Measurements from ENCODE around the gene ARL15. TPM values are rescaled to one million over a fixed set of nuclear protein-coding genes. Genes with fewer than 3 reads are reported as not detected.
A peak's percentile ranks its signal among the peaks of the same experiment; 100 is the strongest.
"Not testable (repeated sequence)": the region's sequence is repeated elsewhere in the genome, so short reads cannot be mapped to it uniquely, and the experiment has no call there.

Gene ARL15
- total RNA-seq, 1 donor from 2014 or later, result 20.2 TPM

DNA sequence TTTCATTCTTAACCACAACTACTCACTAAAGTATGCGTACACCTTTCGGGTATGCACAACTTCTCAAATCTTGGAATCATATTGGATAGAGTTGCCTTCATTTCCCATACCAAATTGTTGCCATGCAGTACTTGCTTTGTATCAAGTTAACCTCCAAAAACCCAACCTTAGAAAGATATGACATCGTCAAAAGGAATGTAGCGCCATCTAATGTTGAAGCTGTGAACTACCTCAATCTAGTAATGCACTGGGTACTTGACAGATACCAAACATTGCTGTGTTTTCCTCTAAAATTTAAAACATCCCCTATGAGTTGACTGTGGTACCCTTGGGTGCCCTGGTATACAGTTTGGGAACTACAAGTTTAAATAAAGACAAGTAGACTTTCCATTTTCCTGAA lies 318.4 kb downstream of the ARL15 start:
- DNase-seq (ENCODE audit: low spot score), result no peak

DNA sequence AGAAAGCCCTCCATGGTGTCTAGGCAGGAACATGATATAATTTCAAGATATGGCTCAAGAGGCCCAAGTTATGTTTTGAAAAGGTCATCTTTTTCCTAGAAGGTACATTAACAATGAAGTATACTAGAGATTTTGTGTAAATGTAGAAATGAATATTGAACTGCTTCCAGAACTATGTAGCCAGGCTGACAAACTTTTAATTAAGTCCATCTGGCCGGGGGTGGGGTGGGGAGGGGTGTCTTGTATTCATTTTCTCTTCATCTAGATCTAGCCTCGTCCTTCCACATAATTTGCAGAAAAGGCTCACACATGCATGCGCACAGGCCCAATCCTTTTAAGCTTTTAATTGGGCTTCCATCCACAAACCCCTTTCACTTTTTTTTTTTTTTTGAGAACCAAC lies 323.3 kb downstream of the ARL15 start:
- DNase-seq (ENCODE audit: low spot score), result no peak

DNA sequence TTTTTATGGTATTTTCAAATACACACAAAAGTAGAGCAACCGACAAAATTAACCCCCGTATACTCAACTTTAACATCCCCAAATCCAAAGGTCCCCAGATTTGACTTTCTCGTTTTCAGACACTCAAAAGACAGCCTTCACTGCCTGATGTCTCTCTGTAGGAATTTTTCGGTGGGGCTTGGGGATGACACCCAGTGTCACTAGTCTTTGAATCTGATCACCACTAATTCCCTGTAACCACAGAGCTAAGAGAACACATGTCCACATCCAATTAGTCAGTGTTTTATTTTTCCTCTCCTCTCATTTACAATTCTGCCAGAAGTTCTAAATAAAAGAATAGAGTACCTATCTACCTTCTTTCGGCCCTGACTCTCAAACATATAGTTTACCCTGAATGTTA lies 324.6 kb downstream of the ARL15 start:
- DNase-seq (ENCODE audit: low spot score), result no peak

DNA sequence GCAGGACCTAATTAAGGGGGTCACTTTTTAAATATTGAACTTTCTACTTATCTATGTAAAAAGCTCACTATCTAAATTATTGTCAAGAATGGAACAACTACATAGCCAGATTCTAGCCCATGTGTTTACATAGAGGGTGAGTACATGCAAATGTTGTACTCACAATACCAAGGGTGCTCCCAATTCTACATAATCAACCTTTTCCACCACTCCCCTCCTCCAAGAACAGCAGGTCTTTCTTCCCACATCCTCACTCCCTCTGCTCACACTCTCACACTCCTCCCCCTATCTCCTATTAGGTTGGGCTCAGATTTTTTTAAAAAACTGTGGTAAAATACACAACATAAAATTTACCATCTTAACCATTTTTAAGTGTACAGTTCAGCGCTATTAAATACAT lies 325.4 kb downstream of the ARL15 start:
- no peak for DNase-seq (ENCODE audit: low spot score)

DNA sequence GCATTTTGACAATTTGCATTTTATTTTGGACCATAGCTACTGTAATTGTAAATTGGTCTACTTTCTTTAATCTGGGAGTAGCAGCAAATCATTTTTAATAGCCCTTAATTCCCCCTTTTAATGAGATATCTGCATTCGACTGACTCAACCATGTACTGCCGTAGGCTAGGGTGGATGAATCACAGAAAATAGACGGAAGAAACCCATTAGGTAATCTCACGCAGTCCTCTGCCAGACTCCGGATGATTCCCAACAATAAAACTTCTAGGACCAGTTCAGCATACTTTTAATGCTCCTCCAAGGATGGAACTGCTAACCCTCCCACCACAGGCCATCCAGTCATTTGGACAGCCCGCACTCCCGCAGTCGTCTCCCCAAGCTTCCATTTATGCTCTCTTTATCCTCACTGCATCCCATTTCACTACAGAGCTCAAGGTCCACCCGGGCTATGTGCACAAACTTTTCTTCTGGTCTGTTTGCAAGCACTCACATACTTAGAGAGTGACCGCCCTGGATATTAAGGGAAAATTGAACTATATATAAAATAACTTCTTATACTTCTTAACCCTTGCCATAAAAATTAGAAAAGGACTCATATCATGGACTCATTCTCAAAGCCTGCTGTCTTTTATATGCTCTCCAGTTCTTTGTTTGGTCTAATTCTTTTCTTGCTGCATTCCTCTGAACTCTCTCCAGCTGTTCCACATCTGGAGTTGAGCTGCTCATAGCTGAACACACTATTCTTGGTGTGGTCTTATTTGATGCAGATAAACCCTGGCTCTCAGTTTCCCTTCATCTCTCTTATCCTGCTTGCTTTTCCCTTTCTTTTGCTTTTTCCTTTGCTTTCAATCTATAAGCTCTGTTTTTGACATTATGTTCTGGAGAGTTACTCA lies 326.6 kb downstream of the ARL15 start:
- DNase-seq (ENCODE audit: low spot score), result peak; percentile 86

DNA sequence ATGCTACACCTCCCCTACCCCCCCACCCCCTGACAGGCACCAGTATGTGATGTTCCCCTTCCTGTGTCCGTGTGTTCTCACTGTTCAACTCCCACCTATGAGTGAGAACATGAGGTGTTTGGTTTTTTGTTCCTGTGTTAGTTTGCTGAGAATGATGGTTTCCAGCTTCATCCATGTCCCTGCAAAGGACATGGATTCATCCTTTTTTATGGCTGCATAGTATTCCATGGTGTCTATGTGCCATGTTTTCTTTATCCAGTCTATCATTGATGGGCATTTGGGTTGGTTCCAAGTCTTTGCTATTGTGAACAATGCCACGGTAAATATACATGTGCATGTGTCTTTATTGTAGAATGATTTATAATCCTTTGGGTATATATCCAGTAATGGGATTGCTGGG lies 328.1 kb downstream of the ARL15 start:
- not testable (repeated sequence) for DNase-seq (ENCODE audit: low spot score)

DNA sequence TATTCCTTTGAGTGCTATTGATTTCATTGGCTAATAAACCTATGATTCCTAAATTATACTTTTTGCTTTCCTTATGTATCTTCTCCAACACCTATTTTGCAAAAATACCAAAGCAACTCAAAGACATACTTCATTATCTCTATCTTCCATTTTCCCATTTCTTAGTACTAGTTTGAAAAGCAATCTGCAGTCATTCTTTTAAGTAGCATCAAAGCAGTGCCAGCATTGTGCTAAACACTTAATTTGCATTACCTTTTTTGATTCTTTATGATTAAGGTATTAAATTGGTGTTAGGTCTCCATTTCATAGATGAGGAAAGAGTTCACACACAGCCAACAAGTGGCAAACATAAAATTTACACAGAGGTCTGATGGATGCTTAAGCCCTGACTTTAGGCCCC lies 330.3 kb downstream of the ARL15 start:
- DNase-seq (ENCODE audit: low spot score), result no peak

DNA sequence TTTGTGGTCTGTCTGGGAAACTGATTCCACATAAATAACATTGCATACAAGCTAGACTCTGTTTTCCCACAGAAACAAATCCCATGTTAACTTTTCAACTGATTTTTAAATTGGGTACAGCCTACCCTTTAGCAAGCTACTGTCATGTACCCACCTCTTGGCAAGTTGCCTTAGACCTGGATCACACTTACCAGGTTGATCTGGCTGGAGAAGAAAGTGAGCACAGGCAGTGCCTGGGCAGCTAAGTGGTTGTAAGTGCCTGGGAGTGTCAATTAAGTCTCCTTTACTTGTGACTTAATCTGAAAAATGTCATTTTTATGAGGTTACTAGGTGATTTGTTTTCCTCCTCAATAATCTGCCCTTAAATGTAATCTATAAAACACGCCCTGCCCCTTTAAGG lies 336.4 kb downstream of the ARL15 start:
- DNase-seq (ENCODE audit: low spot score), result no peak

DNA sequence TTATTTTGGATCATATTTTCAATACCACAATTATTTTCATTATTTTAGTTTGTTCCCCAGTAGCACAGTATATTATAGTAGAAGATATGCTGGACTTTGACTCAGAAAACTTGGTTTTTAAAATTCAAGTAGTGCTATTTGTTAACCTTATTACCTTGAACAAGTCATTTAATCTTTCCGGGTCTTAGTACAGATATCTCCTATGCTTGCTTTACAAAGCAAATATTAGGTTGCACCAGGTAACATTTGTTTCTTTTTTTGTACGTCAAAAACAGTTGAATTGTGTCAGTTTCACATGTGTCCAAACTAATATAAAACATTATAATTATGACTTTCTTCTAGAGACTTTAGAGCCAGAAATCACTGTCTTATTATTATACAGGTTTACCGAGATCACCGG lies 338.1 kb downstream of the ARL15 start:
- no peak for DNase-seq (ENCODE audit: low spot score)

DNA sequence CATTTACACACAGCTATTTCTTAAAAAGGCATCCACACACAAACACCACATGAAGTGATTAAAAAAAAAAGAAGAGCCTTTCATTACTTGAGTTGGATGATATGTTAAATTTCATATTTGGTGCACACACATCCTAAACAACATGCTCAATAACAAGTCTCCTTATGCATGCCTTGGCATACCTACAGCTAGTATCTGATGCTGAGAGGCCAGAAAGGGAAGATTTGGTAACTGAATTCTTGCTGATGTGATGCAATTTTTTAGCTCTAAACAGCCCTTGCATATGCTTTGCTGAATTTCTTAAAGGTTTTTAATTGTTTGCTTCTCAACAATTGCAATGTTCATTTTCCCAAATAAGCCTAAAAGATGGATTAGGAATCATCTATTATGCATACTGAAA lies 338.8 kb downstream of the ARL15 start:
- DNase-seq (ENCODE audit: low spot score), result peak; percentile 49

DNA sequence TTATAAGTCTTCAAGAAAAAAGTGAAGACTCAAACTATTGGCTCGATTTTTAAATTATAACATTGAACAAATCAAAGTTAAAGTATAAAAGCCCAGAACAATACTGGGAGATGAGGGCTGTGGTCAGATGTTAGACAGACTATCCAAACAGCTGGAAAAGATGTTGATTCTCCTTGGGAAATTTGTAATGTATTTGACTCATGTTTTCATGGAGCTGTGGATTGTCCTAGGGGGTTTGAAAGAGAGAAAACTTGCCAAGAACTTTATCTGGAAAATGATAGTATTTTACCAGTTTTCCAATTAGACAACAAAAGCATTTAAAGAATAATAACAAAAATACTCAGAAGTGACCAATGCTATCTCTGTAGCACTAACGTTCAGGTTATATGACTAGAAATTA lies 339.2 kb downstream of the ARL15 start:
- DNase-seq (ENCODE audit: low spot score), result peak; percentile 26

DNA sequence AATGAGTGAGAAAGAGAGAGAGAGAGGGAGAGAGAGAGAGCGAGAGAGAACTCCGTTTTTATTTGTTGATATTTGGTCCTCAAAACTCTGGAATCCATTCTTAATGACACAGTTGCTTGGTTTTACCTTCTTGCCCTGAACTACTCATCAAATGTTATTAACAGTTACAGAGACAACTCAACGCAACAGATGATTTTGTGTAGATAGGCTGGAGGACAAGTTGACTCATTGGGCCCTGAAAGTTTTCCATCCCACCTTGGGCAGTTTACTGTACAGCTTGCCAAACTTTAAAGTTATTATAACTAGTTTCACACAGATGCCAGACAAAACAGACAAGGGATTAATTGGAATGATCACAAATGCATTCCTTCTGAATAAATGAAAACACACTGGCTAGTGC lies 339.9 kb downstream of the ARL15 start:
- DNase-seq (ENCODE audit: low spot score), result no peak

DNA sequence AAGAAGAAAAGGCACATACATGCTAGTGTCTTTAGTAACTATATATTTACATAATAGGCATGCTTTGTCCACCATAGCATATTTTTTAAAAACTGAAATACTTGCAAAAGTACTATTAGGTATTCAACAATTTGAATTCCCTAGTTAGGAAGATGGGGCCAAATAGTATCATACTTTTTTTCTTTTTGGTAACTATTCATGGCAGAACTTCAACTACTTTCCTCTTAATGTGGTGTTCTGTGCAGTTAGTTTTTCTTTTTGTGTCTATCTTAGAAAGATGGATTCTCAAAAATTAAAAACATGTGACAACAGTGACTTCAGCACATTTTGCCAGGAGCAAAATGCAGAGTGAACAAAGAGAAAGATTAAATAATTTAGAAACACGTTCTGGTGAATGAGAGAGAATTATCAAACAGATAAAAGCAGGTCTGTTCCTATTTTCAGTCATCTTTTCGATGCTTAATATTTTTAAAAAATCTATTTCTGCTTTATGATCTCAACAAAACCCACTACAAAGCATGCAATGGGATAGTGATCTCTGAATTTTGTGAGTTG lies 341.1 kb downstream of the ARL15 start:
- no peak for DNase-seq (ENCODE audit: low spot score)

DNA sequence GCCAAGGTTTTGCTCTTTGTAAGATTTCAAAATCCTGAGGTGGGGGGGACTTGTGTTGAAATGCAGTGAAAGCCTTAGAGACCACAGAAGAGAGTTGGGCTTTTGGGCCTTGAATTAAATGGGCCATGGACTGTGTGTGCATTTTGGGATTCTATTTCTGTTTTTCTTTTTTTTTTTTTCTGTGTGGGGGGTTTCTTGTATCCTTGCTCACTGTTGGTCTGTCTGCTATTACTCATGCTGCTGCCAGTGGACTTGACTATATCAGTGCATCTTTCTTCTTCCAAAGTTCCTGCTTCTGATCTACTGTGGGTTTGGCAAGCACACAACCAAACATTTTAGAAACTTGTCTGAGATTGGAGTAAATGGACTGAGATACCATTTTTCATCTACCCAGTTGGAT lies 344.9 kb downstream of the ARL15 start:
- DNase-seq (ENCODE audit: low spot score), result no peak

DNA sequence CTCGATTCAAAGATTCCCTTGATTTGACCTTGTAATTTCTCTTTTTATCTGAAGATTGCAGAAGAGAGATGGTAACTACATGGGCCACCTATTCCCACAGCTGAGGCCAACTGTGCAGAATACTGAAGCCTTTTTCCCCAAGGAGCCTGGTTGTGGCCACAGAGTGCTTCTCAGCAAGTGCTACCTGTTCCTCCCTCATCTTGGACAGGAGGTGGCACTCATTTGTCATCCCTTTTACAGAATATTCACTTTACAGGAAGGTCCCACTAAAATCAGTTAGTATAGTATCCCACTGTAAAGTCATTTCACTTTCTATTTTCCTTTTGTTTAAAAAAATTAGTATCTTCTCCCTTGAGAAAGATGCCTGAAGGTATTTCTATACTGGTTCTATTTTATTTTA lies 346.4 kb downstream of the ARL15 start:
- no peak for DNase-seq (ENCODE audit: low spot score)

DNA sequence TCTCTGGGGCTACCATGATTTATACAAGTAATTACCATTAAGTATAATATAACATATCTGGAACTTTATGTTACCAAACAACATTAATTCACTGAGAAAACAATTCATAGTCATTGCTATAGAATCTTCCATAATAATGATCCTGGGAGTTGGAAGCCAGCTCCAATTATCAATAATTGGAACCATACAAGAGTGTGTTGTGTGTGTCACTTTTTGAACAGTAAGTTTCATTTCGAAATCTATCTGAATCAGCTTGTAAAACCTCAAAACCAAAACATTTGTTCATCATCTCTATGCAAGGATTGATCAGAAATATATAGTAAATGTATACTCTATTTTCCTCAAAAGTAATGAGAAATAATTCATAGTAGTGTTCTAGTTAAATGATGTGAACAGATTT lies 348.1 kb downstream of the ARL15 start:
- no peak for DNase-seq (ENCODE audit: low spot score)

DNA sequence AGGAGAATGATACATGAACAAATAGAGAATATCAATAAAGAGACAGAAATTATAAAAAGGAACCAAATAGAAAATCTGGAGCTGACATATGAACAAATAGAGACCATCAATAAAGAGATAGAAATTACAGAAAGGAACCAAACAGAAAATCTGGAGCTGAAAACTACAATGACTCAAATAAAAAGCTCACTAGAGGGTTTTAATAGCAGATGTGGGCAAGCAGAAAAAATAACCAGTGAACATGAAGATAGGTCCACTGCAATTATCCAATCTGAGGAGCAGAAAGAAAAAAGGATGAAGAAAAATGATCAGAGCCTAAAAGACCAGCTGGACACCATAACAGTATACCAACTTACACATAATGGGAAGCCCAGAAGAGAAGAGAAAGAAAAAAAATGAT lies 353.7 kb downstream of the ARL15 start:
- DNase-seq (ENCODE audit: low spot score), result no peak

DNA sequence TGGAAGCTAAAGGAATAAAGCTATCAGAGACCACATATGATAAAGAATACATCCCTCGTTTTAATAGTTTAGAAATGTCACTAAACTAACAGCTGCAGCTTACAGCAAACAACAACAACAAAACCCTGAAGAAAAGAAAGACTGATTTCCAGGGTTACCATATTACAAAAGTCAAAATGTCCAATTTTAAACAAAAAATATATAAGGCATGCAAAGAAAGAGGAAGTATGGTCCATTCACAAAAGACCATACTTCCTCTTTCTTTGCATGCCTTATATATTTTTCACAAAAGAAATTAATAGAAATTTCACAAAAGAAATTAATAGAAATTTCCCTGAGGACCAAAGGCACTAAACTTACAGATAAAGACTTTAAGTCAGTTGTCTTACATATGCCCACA lies 354.2 kb downstream of the ARL15 start:
- no peak for DNase-seq (ENCODE audit: low spot score)

DNA sequence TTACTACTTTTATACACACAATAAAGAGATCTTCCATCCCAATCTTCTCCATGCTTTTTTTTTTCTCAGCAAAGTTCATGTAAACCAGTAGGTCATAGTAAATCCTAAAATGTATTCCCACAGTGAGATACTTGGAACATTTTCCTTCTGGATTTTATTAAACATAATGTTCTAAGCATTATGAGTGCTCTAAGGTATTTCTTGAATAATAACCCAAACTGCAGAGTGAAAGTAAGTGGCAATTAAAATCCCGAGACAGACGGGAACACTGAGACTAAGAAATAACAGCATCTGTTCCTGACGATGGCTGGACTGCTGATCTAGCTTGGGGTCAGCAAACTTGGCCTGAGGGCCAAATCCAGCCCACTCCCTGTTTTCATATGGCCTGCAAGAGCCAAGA lies 359.8 kb downstream of the ARL15 start:
- DNase-seq (ENCODE audit: low spot score), result no peak

DNA sequence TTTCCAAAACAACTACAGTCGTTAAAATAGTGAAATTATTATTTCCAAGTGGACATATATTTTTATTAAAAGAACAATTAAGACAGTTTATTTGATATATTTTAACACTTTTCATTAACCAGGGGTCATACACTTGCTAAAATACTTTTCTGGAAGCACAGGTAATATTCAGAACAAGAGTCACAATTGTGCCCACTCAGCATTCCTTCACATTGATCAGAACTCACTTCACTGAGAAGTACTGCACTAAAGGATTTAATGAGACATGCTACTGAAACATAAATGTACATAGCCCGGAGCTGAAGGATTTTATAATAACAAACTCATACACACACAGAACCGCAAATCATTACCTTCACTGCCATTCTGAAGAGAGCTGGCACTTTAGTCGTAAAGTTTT lies 361.8 kb downstream of the ARL15 start:
- DNase-seq (ENCODE audit: low spot score), result no peak

DNA sequence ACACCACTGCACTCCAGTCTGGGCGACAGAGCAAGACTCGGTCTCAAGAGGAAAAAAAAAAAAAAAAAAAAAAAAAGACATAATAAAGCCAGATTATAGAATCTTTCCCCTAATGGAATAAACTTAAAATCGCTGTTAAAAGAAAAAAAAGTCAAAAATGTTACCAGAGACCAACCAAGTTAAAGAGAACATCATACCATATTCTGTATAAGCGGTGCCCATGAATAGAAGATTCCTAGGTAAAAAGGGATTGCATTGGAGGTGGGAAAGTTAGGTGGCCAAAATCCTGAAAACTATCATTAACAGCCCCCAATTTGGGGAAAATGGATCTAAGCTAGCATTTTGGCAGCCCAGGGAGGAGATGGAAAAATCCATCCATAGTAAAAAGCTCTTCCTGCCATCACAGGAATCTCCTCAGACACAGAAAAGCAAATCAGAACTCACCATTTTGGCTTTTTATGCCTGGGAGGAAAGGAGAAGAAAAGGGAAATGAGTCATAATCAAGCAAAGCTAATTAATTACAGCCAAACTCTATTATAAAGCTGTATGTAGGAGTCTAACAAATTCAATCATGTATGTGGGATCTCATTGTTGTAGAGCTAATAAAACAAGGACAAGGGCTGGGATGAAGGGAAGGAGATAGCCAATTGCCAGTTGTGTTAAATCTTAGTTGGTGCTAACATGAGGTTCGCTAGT lies 363.8 kb downstream of the ARL15 start:
- no peak for DNase-seq (ENCODE audit: low spot score)

DNA sequence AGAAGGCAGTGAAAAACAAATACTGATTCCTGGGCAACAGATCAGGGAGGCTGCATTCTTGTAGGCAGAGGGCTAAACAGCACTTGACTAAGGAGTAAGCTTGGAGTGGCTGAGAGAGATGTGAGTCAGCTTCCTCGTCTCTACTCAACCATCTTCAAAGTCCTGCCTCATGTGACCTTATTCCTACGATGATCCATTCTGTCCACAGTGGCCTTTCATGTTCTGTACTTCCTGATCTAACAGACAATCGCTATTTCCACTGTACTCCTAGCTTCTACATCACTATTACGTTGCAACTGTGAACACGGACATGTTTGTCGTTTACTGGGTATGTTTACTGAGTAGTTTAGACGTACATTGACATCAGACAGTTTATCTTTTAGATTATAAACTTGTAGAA lies 365.4 kb downstream of the ARL15 start:
- DNase-seq (ENCODE audit: low spot score), result no peak

DNA sequence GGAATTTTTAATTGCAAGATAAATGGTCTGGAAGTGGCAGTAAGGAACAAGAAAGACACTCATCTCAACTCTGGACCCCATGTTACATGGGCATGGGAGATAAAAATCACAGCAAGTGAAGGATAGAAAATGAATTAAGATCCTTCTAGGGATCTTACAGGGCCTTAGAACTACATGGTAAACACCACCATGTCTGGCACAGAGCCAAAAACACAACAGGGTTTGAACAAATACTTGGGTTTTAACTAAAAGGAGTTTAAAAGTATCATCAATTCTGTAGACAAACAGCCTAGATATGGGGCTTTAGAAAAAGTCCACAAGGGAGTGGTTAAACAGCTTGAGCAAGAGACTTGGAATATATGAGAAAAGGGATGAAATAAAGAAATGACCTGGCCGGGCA lies 366.4 kb downstream of the ARL15 start:
- no peak for DNase-seq (ENCODE audit: low spot score)
